Naive thymus-derived CD4-positive, alpha-beta T cell (primary cell): ENCODE measurements around the gene GLA. TPM values are rescaled to one million over a fixed set of nuclear protein-coding genes. Genes with fewer than 3 reads are reported as not detected.

Experiments used
- ATAC-seq: fragments of 150-1000 bp; cut with Tn5 transposase; 2 replicates; pipeline ENCODE4 v1.10.0; 2021; ENCODE audit warnings: mild to moderate bottlenecking, moderate library complexity
- CTCF ChIA-PET: fragments of 350-600 bp; sonication (Branson Sonifier 250); formaldehyde crosslinking; loops from one replicate; lab custom pipeline; 2021; ENCODE audit warnings: antibody characterized with exemption; lab: Charles Lee
- POLR2A ChIA-PET: fragments of 350-600 bp; sonication (Branson Sonifier 250); formaldehyde crosslinking; loops from one replicate; lab custom pipeline; 2021; ENCODE audit warnings: antibody characterized with exemption, inconsistent platforms; lab: Charles Lee
- DNase-seq, 9 donors: peaks; one replicate each; pipeline versions ENCODE4 v3.0.0 to v3.0.0-alpha.2; 2020 to 2022; ENCODE audit warnings: mixed read lengths in 1 of 9
- H3K27ac ChIP-seq: one replicate; pipeline ENCODE4 v1.7.0; 2013; ENCODE audit warnings: mild to moderate bottlenecking, low read depth, low read length, moderate library complexity
- H3K27me3 ChIP-seq, 2 donors: one replicate each; pipeline ENCODE4 v1.7.0; 2013; ENCODE audit warnings: low read length in 2 of 2, mild to moderate bottlenecking in 2 of 2, moderate library complexity in 2 of 2; ENCODE audit not compliant: control insufficient read depth in 2 of 2, insufficient read depth in 2 of 2
- H3K36me3 ChIP-seq, 3 experiments: 1 replicate in 2 of 3; 2 replicates in 1 of 3; pipeline ENCODE4 v1.7.0; 2013; ENCODE audit warnings: low read length in 3 of 3, mild to moderate bottlenecking in 3 of 3, moderate library complexity in 1 of 3; ENCODE audit not compliant: insufficient read depth in 3 of 3, control insufficient read depth in 2 of 3
- H3K4me1 ChIP-seq, 2 donors: one replicate each; pipeline ENCODE4 v1.7.0; 2013; ENCODE audit warnings: low read length in 2 of 2, mild to moderate bottlenecking in 2 of 2, moderate library complexity in 1 of 2; ENCODE audit not compliant: control insufficient read depth in 2 of 2, insufficient read depth in 2 of 2
- H3K4me3 ChIP-seq: 2 replicates; pipeline ENCODE4 v1.7.0; 2013; ENCODE audit warnings: mild to moderate bottlenecking, low read length
- H3K9me3 ChIP-seq, 3 experiments: 1 replicate in 2 of 3; 2 replicates in 1 of 3; pipeline ENCODE4 v1.7.0; 2013; ENCODE audit warnings: low read length in 3 of 3; ENCODE audit not compliant: control insufficient read depth in 2 of 3
- H3K27ac Mint-ChIP-seq, 9 donors: one replicate each; pipeline ENCODE4 v1.8.0; 2020 to 2022; ENCODE audit warnings: mixed read lengths in 9 of 9, mild to moderate bottlenecking in 8 of 9, moderate library complexity in 5 of 9, inconsistent platforms in 2 of 9
- H3K27me3 Mint-ChIP-seq, 5 donors: one replicate each; pipeline ENCODE4 v1.8.0; 2021 to 2022; ENCODE audit warnings: mixed read lengths in 5 of 5, mild to moderate bottlenecking in 1 of 5
- H3K36me3 Mint-ChIP-seq, 5 donors: one replicate each; pipeline ENCODE4 v1.8.0; 2020 to 2022; ENCODE audit warnings: mixed read lengths in 5 of 5, mild to moderate bottlenecking in 3 of 5, inconsistent platforms in 1 of 5
- H3K4me1 Mint-ChIP-seq, 7 donors: one replicate each; pipeline ENCODE4 v1.8.0; 2020 to 2022; ENCODE audit warnings: mixed read lengths in 7 of 7, mild to moderate bottlenecking in 3 of 7, inconsistent platforms in 1 of 7
- H3K4me3 Mint-ChIP-seq, 10 donors: one replicate each; pipeline ENCODE4 v1.8.0; 2020 to 2022; ENCODE audit warnings: mild to moderate bottlenecking in 10 of 10, mixed read lengths in 10 of 10, moderate library complexity in 6 of 10, inconsistent platforms in 2 of 10
- H3K9me3 Mint-ChIP-seq, 11 donors: one replicate each; pipeline ENCODE4 v1.8.0; 2020 to 2022; ENCODE audit warnings: mixed read lengths in 11 of 11, mild to moderate bottlenecking in 4 of 11, inconsistent platforms in 1 of 11, moderate library complexity in 1 of 11
- intact Hi-C, 2 donors: fragments of 100-400 bp; cut with micrococcal nuclease; formaldehyde crosslinking; loops; one replicate each; pipeline ENCODE4 v1.15.1; 2023
- polyA plus RNA-seq, 2 donors: library from polyadenylated mRNA; unstranded; fragments of 300-500 nt; fragmentation: Illumina TruSeq; gene quantifications; one replicate each; pipeline ENCODE4 v1.2.3, GENCODE V29; 2021
- total RNA-seq, 6 experiments: library from RNA in 5 of 6; stranded (reverse) in 5 of 6; gene quantifications; 1 replicate in 5 of 6; 2 replicates in 1 of 6; pipeline ENCODE4 v1.2.3 and lab custom pipeline; 2021 to 2026

GLA gene
- total and polyA plus RNA-seq, 7 experiments from 2014 or later: 10.9 to 40.1 (median 17.3) TPM

DNA sequence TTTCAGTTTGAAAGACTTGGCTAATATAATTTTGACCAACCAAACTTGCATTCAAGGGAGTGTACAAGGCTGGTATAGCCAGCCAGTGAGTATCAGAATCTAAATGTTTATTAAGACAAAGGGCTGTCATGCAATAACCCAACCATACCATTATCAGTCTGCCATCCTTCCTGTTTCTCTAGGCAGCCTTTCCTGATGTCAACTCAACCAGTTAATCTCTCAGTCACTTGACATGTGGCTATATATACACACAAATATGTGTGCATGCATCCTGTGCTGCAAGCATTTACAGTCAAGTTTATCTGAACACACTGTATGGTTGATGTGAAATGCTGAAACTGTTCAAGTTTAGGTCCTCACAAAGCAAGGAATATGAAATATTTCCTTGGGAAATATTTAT, 38.9 kb downstream of the GLA start:
- Histone ChIP-seq H3K9me3 (no peaks in the 10 kb centered on the region), H3K27me3 (no peaks in the 10 kb centered on the region), H3K4me3 (no peak overlapping the region), H3K27ac (no peak overlapping the region), H3K4me1 (no peaks in the 10 kb centered on the region), H3K36me3 (no peaks in the 10 kb centered on the region)
- ChIA-PET POLR2A (no interaction called here), CTCF (no interaction called here)
- intact Hi-C loops: no loop called here
- DNase-seq (no peak), ATAC-seq (no peak)
- peaks cover 0 to 2% (median 0%) of the 10 kb centered on the region in 11 donors for H3K9me3 Mint-ChIP-seq
- H3K27ac Mint-ChIP-seq: no peak overlapping the region
- H3K4me3 Mint-ChIP-seq: no peak overlapping the region
- peaks cover 0 to 3% (median 0%) of the 10 kb centered on the region in 5 donors for H3K27me3 Mint-ChIP-seq
- no peaks in the 10 kb centered on the region for H3K36me3 Mint-ChIP-seq
- H3K4me1 Mint-ChIP-seq: peaks cover 0 to 4% (median 0%) of the 10 kb centered on the region in 7 donors

DNA sequence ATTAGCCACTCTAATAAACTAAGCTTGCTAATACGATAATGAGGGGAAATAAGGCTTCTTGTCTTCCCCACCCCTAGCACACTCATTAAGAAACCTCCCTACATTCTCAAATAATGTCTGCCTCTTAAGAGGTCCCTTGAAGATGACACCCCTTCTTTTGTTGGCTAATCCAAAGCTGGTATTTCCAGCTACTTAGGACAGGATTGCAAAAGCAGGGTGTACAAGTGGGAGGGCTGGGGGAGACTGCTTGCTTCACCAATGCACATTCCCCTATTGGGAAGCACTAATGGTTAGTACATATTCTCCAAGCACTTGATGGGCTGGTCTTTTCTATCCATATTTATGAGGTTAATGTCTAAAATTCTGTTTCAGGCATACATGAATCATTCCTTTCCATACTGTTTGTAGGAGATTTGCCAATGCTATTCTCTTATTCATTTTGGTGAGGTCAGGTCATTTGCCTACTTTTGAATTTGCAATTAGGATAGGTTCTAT, 42.4 kb downstream of the GLA start:
- H3K27ac ChIP-seq: no peak overlapping the region
- intact Hi-C loops: no loop called here
- peaks cover 0 to 2% (median 0%) of the 10 kb centered on the region in 11 donors for H3K9me3 Mint-ChIP-seq
- H3K36me3 Mint-ChIP-seq: no peaks in the 10 kb centered on the region
- ChIA-PET POLR2A (no interaction called here), CTCF (no interaction called here)
- H3K27me3 ChIP-seq: no peaks in the 10 kb centered on the region
- H3K4me3 Mint-ChIP-seq: no peak overlapping the region
- H3K4me3 ChIP-seq: no peak overlapping the region
- ATAC-seq: no peak
- no peaks in the 10 kb centered on the region for H3K4me1 Mint-ChIP-seq
- H3K27ac Mint-ChIP-seq: no peak overlapping the region
- H3K9me3 ChIP-seq: no peaks in the 10 kb centered on the region
- H3K4me1 ChIP-seq: no peaks in the 10 kb centered on the region
- DNase-seq: no peak
- no peaks in the 10 kb centered on the region for H3K36me3 ChIP-seq
- H3K27me3 Mint-ChIP-seq: no peaks in the 10 kb centered on the region

DNA sequence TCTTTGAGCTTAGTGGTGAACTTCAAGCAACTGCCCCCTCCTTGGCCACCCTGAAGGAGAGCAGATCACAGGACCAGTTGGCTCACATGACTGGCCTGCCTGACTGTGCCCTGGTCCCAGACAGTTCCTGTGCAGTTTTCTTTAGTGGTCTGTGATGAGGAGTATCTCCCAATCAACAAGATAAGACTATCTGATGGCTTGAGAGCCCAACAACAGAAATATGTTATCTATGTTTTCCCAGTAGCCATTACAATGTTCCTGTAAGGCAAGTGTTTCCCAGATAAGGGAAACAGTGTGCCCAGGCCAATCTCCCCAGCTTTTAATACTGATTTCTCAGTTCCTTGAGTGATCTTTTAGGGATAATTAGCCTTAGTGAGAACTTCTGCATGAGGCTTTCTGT, 45.0 kb downstream of the GLA start:
- H3K4me3 ChIP-seq: no peak overlapping the region
- no peaks in the 10 kb centered on the region for H3K36me3 ChIP-seq
- Mint-ChIP-seq H3K9me3 (peaks cover 0 to 2% (median 0%) of the 10 kb centered on the region in 11 donors), H3K27me3 (no peaks in the 10 kb centered on the region), H3K4me3 (no peak overlapping the region), H3K27ac (no peak overlapping the region), H3K36me3 (no peaks in the 10 kb centered on the region), H3K4me1 (peaks cover 0 to 4% (median 0%) of the 10 kb centered on the region in 7 donors)
- no peak for DNase-seq
- H3K27me3 ChIP-seq: no peaks in the 10 kb centered on the region
- no peaks in the 10 kb centered on the region for H3K4me1 ChIP-seq
- no peak overlapping the region for H3K27ac ChIP-seq
- CTCF ChIA-PET: no interaction called here
- ATAC-seq: no peak
- POLR2A ChIA-PET: no interaction called here
- intact Hi-C loops: no loop called here
- no peaks in the 10 kb centered on the region for H3K9me3 ChIP-seq

DNA sequence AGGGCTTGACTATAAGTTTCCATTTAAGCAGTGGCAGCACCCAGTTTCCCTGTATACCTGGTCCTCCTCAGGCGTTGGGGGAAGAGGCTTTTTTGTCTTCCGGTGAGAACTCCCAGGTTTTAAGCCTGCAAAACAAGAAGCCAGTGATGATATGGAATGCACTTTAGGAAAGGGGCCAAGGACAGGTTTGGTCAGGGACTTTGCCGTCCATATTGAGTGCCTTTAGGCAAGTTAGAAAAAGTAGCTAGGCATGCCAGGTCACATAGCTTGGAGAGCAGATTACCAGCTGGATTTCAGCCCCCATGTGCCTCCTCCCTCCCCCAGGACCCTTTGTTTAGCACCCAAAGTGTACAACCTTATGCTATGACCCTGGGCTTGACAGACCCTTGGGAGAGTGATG, 45.6 kb downstream of the GLA start:
- peaks cover 0 to 4% (median 0%) of the 10 kb centered on the region in 7 donors for H3K4me1 Mint-ChIP-seq
- ATAC-seq: no peak
- no peaks in the 10 kb centered on the region for H3K9me3 ChIP-seq
- no peaks in the 10 kb centered on the region for H3K4me1 ChIP-seq
- ChIA-PET CTCF (no interaction called here), POLR2A (no interaction called here)
- H3K27me3 Mint-ChIP-seq: peaks cover 0 to 3% (median 0%) of the 10 kb centered on the region in 5 donors
- peaks cover 0 to 2% (median 0%) of the 10 kb centered on the region in 11 donors for H3K9me3 Mint-ChIP-seq
- no peak for DNase-seq
- intact Hi-C loops: no loop called here
- no peak overlapping the region for H3K27ac ChIP-seq
- H3K4me3 ChIP-seq: no peak overlapping the region
- no peaks in the 10 kb centered on the region for H3K36me3 ChIP-seq
- no peak overlapping the region for H3K4me3 Mint-ChIP-seq
- no peak overlapping the region for H3K27ac Mint-ChIP-seq
- no peaks in the 10 kb centered on the region for H3K27me3 ChIP-seq
- H3K36me3 Mint-ChIP-seq: no peaks in the 10 kb centered on the region

DNA sequence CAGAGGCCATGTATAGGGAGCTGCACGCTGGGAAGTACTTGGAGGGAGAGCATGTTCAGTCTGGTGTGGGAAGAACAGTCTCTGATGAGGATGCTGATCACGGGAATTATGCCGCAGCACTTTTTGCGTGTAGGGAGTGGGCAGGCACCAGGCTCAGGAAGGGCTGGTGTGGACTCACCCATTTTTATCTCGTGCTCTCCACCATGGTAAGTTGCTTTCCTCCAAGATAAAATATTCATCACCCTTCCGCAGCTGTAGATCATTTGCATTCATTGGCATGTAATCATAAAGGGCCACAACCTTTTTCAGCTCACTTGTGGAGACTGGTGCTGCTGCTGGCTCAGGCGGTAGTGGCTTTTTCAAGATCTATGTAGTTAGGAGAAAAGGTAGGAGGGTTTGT, 47.3 kb downstream of the GLA start:
- no peaks in the 10 kb centered on the region for H3K36me3 Mint-ChIP-seq
- CTCF ChIA-PET: no interaction called here
- H3K4me1 ChIP-seq: no peaks in the 10 kb centered on the region
- DNase-seq (no peak), ATAC-seq (no peak)
- POLR2A ChIA-PET: no interaction called here
- H3K4me1 Mint-ChIP-seq: peaks cover 0 to 4% (median 0%) of the 10 kb centered on the region in 7 donors
- no peaks in the 10 kb centered on the region for H3K27me3 ChIP-seq
- H3K27ac ChIP-seq: no peak overlapping the region
- H3K4me3 ChIP-seq: no peak overlapping the region
- H3K4me3 Mint-ChIP-seq: no peak overlapping the region
- H3K9me3 ChIP-seq: no peaks in the 10 kb centered on the region
- H3K36me3 ChIP-seq: no peaks in the 10 kb centered on the region
- H3K27me3 Mint-ChIP-seq: peaks cover 0 to 3% (median 0%) of the 10 kb centered on the region in 5 donors
- peaks cover 0 to 2% (median 0%) of the 10 kb centered on the region in 11 donors for H3K9me3 Mint-ChIP-seq
- no peak overlapping the region for H3K27ac Mint-ChIP-seq
- intact Hi-C loops: no loop called here

DNA sequence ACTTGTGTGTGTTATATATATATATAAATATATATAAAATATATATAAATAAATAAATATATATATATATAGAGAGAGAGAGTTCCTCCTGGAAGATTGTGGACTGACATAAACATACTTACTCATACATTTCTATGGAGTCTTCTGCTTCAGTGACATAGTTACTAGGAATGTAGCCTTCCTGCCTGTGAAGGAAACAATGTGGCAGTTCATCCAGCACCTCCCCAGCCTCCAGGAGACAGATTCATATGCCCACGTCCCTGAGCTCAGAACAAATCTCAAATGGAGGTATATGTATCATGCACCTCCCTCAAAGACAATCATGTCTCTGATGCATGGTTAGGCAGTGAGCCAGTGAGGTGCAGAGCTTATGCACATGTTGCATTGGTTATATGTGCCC, 47.8 kb downstream of the GLA start:
- no peak overlapping the region for H3K4me3 Mint-ChIP-seq
- intact Hi-C loops: no loop called here
- no peaks in the 10 kb centered on the region for H3K27me3 ChIP-seq
- H3K36me3 Mint-ChIP-seq: no peaks in the 10 kb centered on the region
- no peak overlapping the region for H3K27ac Mint-ChIP-seq
- ChIA-PET CTCF (no interaction called here), POLR2A (no interaction called here)
- no peaks in the 10 kb centered on the region for H3K9me3 ChIP-seq
- H3K27me3 Mint-ChIP-seq: peaks cover 0 to 3% (median 0%) of the 10 kb centered on the region in 5 donors
- no peaks in the 10 kb centered on the region for H3K36me3 ChIP-seq
- H3K4me3 ChIP-seq: no peak overlapping the region
- H3K4me1 Mint-ChIP-seq: peaks cover 0 to 4% (median 0%) of the 10 kb centered on the region in 7 donors
- peaks cover 0 to 3% (median 0%) of the 10 kb centered on the region in 11 donors for H3K9me3 Mint-ChIP-seq
- H3K4me1 ChIP-seq: no peaks in the 10 kb centered on the region
- H3K27ac ChIP-seq: no peak overlapping the region
- no peak for ATAC-seq
- no peak for DNase-seq

DNA sequence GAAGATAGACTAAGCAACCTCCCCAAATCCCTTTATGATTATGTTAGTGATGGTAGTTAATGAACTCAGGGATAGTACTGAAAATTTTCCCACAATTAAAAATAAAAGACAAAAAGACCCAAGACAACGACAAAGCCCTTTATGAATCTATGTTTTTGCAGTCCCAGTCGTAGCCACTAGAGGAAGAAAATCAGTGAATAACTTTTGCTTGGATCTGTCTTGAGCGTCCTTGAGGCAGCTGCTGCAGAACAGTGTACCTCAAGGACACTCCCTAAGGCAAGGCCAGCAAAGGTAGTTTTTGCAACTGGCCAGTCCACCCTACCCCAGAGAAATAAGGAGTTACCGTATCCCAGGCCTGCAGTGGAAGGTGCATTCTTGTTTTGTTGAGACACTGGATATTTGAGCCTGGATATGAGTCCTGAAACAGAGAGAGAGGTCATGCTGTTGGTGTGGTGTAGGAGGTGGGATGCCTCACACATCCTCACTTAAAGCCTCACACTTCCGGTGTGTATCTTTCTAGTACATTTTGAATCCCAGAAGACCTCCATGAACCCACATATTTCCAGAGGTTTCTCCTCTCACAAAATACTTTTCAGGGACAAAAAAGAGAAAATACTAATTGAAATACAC, 50.4 kb downstream of the GLA start:
- ATAC-seq (no peak), DNase-seq (no peak)
- Histone ChIP-seq H3K27ac (no peak overlapping the region), H3K9me3 (no peaks in the 10 kb centered on the region), H3K4me1 (no peaks in the 10 kb centered on the region), H3K4me3 (no peak overlapping the region), H3K36me3 (no peaks in the 10 kb centered on the region), H3K27me3 (no peaks in the 10 kb centered on the region)
- H3K4me1 Mint-ChIP-seq: peaks cover 0 to 4% (median 0%) of the 10 kb centered on the region in 7 donors
- H3K9me3 Mint-ChIP-seq: peaks cover 0 to 2% (median 0%) of the 10 kb centered on the region in 11 donors
- peak overlapping the region in 1 of 9 donors; percentile 7 for H3K27ac Mint-ChIP-seq
- POLR2A ChIA-PET: no interaction called here
- no peak overlapping the region for H3K4me3 Mint-ChIP-seq
- CTCF ChIA-PET: no interaction called here
- no peaks in the 10 kb centered on the region for H3K36me3 Mint-ChIP-seq
- intact Hi-C loops: no loop called here
- peaks cover 0 to 3% (median 0%) of the 10 kb centered on the region in 5 donors for H3K27me3 Mint-ChIP-seq
